Adrenal gland (tissue), 12 donors: ENCODE results near the gene MACROH2A1. TPM values are rescaled to one million over a fixed set of nuclear protein-coding genes. Genes with fewer than 3 reads are reported as not detected.

Source experiments
- DNase-seq, 7 donors: peaks; one replicate each; pipeline ENCODE4 v3.0.0-alpha.2; 2019 to 2020
- H3K27ac ChIP-seq, 5 donors: fragments of 200-600 bp; sonication (generic) in 4 of 5; 1 replicate in 3 of 5; 2 replicates in 2 of 5; pipeline versions ENCODE4 v1.5.1 to v1.8.0; 2016 to 2020; ENCODE audit warnings: mild to moderate bottlenecking in 1 of 5
- H3K27me3 ChIP-seq: fragments of 200-600 bp; 2 replicates; pipeline ENCODE4 v1.8.0; 2021
- H3K36me3 ChIP-seq, 2 donors: fragments of 200-600 bp; replicated peaks in 1 of 2; 1 replicate in 1 of 2; 2 replicates in 1 of 2; pipeline versions ENCODE4 v1.5.1 to v1.8.0; 2018 to 2022
- H3K4me1 ChIP-seq, 2 donors: fragments of 200-600 bp; replicated peaks in 1 of 2; 1 replicate in 1 of 2; 2 replicates in 1 of 2; pipeline versions ENCODE4 v1.5.1 to v1.8.0; 2018 to 2021
- H3K4me3 ChIP-seq, 4 donors: fragments of 200-600 bp; sonication (generic) in 3 of 4; one replicate each; pipeline ENCODE4 v1.5.1; 2016 to 2018
- H3K9me3 ChIP-seq, 3 donors: fragments of 200-600 bp; sonication (generic) in 1 of 3; replicated peaks in 1 of 3; 1 replicate in 2 of 3; 2 replicates in 1 of 3; pipeline versions ENCODE4 v1.5.1 to v1.8.0; 2016 to 2021
- POLR2A ChIP-seq, 2 donors: fragments of 450-650 bp; IDR thresholded peaks; one replicate each; pipeline ENCODE4 v1.6.1; 2017; ENCODE audit warnings: antibody characterized with exemption in 2 of 2, mild to moderate bottlenecking in 2 of 2, moderate library complexity in 1 of 2
- WGBS, 4 donors: extraction: QIAGEN DNeasy Blood & Tissue Kit in 2 of 4; methylation state at CpG; one replicate each; pipeline versions ENCODE4 v1.1.5 to v1.1.7; 2013 to 2017; 5-methylcytosine and 5-hydroxymethylcytosine counted together
- intact Hi-C, 2 donors: fragments of 100-400 bp; cut with DNase I; formaldehyde crosslinking; loops; one replicate each; pipeline versions ENCODE4 v1.14.1 to v1.15.0; 2022 to 2023
- polyA plus RNA-seq, 3 donors: library from polyadenylated mRNA; stranded (reverse); fragments of 200-250 nt in 2 of 3; fragments of 350-450 nt in 1 of 3; fragmentation: Illumina TruSeq in 1 of 3; extraction: RNeasy Lipid Tissue Mini Kit (QIAGEN cat#74804) in 1 of 3; gene quantifications; one replicate each; pipeline ENCODE4 v1.2.3, GENCODE V29; 2013 to 2014
- total RNA-seq, 9 donors: library from RNA; depleted of rRNA in 4 of 9; stranded (reverse); fragments of >200 nt in 4 of 9; fragments of 120-200 nt in 1 of 9; fragmentation: NEBNext Ultra II Directional in 1 of 9; extraction: Animal tissue kit (Norgen Biotek cat#: 25700) in 1 of 9; gene quantifications; one replicate each; pipeline versions ENCODE4 v1.1.0 to v1.2.4, GENCODE V29; 2013 to 2023
- TF ChIP-seq, protein P1 (sequence below), 6 experiments: fragments of 450-650 bp in 4 of 6; fragments of 200-600 bp in 2 of 6; sonication (generic) in 1 of 6; IDR thresholded peaks; 1 replicate in 5 of 6; 2 replicates in 1 of 6; pipeline versions ENCODE4 v1.5.1 to v1.8.0; 2016 to 2021; ENCODE audit warnings: antibody characterized with exemption in 6 of 6, mild to moderate bottlenecking in 2 of 6, moderate library complexity in 1 of 6
- donor health status: healthy with polysubstance abuse.
- donor health status: Bipolar disorder and iron deficiency.
- donor health status: DM: yes; HTN: yes; CAD: no.
- donor health status: DM: no; HTN: no; CAD: no.
- donor health status: DM: no; HTN: no; CAD: no.
- donor health status: DM: yes; HTN: yes; CAD: no.

The MACROH2A1 gene
- total and polyA plus RNA-seq, 12 donors = 77.2 to 241 (median 144) TPM

DNA sequence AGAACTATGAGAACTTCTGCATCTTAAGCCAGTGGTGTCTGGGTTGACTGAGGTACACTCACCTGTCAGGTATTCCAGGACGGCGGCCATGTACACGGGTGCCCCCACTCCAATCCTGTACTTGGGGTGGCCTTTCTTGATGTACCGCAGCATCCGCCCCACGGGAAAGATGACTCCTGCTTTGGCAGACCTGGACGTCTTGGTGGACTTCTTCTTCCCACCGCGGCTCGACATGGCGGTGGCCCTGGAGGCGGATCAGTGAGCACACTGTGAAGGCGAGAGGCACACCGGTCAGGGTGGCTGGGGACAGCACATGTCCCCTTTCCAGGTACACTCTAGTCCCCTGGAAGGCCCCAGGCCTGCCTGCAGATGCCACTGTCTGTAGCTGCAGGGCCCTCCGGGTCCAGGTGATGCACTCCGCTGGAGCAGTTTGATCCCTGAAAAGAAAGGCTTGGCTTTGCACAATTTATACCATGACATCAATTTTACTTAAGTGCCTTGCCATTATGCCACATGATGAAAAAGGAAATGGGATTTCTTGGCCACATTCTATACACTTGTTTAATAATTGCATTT is 10.1 kb downstream of the MACROH2A1 start:
- H3K4me3 ChIP-seq = no peak overlapping the region
- no peak for DNase-seq
- TF ChIP-seq, protein P1, sequence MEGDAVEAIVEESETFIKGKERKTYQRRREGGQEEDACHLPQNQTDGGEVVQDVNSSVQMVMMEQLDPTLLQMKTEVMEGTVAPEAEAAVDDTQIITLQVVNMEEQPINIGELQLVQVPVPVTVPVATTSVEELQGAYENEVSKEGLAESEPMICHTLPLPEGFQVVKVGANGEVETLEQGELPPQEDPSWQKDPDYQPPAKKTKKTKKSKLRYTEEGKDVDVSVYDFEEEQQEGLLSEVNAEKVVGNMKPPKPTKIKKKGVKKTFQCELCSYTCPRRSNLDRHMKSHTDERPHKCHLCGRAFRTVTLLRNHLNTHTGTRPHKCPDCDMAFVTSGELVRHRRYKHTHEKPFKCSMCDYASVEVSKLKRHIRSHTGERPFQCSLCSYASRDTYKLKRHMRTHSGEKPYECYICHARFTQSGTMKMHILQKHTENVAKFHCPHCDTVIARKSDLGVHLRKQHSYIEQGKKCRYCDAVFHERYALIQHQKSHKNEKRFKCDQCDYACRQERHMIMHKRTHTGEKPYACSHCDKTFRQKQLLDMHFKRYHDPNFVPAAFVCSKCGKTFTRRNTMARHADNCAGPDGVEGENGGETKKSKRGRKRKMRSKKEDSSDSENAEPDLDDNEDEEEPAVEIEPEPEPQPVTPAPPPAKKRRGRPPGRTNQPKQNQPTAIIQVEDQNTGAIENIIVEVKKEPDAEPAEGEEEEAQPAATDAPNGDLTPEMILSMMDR (IDR thresholded peaks at IDR 0.05) = no peak
- TF ChIP-seq POLR2A (IDR thresholded peaks at IDR 0.05) = no peak
- peaks cover 16 to 55% of the 10 kb centered on the region in 2 donors for H3K4me1 ChIP-seq
- H3K9me3 ChIP-seq = no peaks in the 10 kb centered on the region
- peaks cover 0 to 28% of the 10 kb centered on the region in 2 donors for H3K36me3 ChIP-seq
- WGBS, 4 donors = 93 to 95% (median 94%) methylated on average over 13 to 16 of the region's 16 CpGs
- H3K27me3 ChIP-seq = no peaks in the 10 kb centered on the region
- intact Hi-C loops = no loop called here
- no peak overlapping the region for H3K27ac ChIP-seq

DNA sequence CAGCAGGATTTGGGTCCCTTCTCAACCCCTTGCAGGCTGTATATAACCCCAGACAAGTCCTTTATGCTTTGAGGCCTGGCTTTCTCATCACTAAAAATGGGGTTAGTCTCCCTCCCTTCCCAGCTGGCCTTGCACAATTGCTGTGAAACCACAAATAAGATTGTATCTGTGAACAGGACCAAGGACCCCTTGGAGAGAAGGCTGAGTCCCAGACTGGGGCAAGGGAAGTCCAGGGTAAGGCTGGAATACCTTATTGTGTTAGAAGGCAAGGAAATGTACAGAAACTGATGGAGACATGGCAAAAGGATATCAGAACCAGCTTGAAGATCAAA is 11.4 kb downstream of the MACROH2A1 start:
- DNase-seq = no peak
- Histone ChIP-seq H3K9me3 (no peaks in the 10 kb centered on the region), H3K36me3 (peaks cover 0 to 38% of the 10 kb centered on the region in 2 donors), H3K27me3 (no peaks in the 10 kb centered on the region), H3K4me1 (peaks cover 14 to 44% of the 10 kb centered on the region in 2 donors), H3K27ac (peak overlapping the region in 3 of 5 donors; percentile 7 to 73 (median 32)), H3K4me3 (no peak overlapping the region)
- intact Hi-C loops = no loop called here
- TF ChIP-seq, protein P1 (IDR thresholded peaks at IDR 0.05) = no peak
- no peak for TF ChIP-seq POLR2A (IDR thresholded peaks at IDR 0.05)

DNA sequence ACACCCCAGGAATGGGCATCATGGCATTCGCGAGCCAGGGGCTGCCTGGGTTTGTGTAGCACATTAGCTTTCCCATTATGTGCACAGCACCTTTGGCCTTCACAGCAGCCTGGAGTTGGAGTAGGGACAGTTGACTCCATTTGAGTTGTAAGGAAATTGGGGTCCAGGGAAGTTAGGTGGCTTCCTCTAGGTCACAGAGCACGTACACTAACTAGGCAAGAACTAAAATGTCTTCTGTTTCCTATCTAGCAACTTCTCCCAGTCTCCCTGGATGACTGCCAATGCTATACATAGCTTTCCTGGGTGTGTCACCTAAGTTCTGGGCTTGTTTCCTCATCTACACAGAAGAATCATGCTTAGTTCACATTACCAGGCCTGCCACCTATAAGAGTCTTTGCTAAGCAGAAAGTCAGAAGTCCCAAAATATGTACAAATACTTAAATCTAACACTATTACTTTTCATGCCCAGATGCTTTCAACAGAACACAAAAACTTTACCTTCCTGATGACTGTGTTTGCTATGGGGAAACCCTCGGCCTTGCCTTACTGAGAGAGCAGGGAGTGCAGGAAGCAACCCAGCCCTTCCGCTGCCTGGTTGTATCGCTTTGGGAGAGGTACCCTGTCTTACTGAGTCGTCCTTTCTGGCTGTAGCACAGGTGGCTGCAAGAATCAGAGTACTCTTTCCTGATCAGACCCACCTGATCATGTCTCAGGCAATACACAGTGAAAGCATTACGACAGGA is 12.0 kb downstream of the MACROH2A1 start:
- H3K9me3 ChIP-seq = no peaks in the 10 kb centered on the region
- peaks cover 0 to 43% of the 10 kb centered on the region in 2 donors for H3K36me3 ChIP-seq
- TF ChIP-seq, protein P1 (IDR thresholded peaks at IDR 0.05) = no peak
- no peak for TF ChIP-seq POLR2A (IDR thresholded peaks at IDR 0.05)
- peak in 3 of 7 donors; percentile 39 to 59 (median 49) for DNase-seq
- H3K27ac ChIP-seq = peak overlapping the region in 3 of 5 donors; percentile 17 to 73 (median 61)
- 73 to 82% (median 77%) methylated on average over 8 of the region's 8 CpGs for WGBS, 4 donors
- peaks cover 14 to 39% of the 10 kb centered on the region in 2 donors for H3K4me1 ChIP-seq
- H3K4me3 ChIP-seq = no peak overlapping the region
- intact Hi-C loops = no loop called here
- H3K27me3 ChIP-seq = no peaks in the 10 kb centered on the region

DNA sequence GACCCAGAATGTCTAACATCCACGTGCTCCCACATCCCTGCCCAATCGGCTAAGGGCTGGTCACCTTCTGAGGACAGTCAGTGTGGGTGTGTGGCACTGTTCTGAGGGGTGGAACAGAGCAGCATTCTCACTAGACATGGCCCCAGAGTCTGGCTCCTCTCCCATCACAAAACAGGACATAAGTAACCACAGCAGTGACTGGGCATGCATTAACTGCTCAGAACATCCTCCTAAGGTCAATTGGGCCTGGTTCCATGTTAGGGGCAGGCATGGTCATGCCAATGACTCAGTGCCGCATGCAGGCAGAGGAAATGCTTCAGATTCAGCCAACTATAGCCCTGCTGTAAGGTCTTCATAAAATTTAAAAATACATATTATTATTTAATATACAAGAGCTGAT is 12.9 kb downstream of the MACROH2A1 start:
- peak in 1 of 7 donors; percentile 24 for DNase-seq
- intact Hi-C loops = no loop called here
- WGBS, 4 donors = 75 to 90% (median 82%) methylated on average over 3 of the region's 3 CpGs

More for the DNA sequence above, 12.9 kb downstream of the MACROH2A1 start:
- H3K4me3 ChIP-seq = no peak overlapping the region
- no peaks in the 10 kb centered on the region for H3K27me3 ChIP-seq
- TF ChIP-seq, protein P1 (IDR thresholded peaks at IDR 0.05) = no peak
- no peak for TF ChIP-seq POLR2A (IDR thresholded peaks at IDR 0.05)
- peaks cover 14 to 31% of the 10 kb centered on the region in 2 donors for H3K4me1 ChIP-seq
- peak overlapping the region in 2 of 5 donors; percentile 51 to 61 for H3K27ac ChIP-seq
- H3K36me3 ChIP-seq = peaks cover 0 to 47% of the 10 kb centered on the region in 2 donors
- H3K9me3 ChIP-seq = no peaks in the 10 kb centered on the region
